HG03575 (cell line): Measurements from ENCODE around the gene STX10.

Experiments
- ATAC-seq: cut with Tn5 transposase; IDR thresholded peaks from one replicate; pipeline ENCODE4 v1.9.1; 2021; ENCODE audit not compliant: unreplicated experiment, insufficient number of reproducible peaks, low FRiP score; ENCODE audit errors: extremely low read depth

The STX10 gene

DNA sequence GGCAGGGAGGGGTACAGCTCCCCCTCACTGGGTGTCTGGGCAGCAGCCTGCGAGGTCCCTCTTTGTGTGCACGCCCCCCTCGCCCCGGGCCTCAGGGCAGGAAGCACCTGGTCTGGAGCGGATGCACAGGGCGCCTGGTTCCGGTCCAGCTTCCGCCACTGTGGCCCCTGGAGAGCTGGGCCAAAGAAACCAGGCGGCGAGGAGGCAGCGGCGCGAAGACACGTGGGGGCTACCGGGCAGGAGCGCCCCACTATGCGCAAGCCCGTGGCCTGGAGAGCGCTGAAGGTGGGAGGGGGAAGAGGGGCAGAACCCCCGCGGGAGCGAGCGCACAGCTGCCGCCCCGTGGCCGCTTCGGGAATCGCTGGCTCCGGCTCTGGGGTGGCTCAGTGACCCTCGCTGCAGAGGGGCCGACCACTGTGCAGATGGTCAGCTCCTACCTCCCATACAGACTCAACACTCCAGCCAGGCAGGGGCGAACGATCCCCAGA, 45.8 kb downstream of the STX10 start:
- ATAC-seq, result no peak

- ATAC-seq, result no peak
Observed at GRCh38 chr19:13103581-13104359, 46.4 kb downstream of the STX10 start.

- no peak for ATAC-seq
Observed at GRCh38 chr19:13102666-13103580, 47.3 kb downstream of the STX10 start, which contains the start of gene LYL1. Gene LYL1 (minus strand): TSS chr19:13102858. CDS start chr19:13101171, 1,687 bp downstream.

DNA sequence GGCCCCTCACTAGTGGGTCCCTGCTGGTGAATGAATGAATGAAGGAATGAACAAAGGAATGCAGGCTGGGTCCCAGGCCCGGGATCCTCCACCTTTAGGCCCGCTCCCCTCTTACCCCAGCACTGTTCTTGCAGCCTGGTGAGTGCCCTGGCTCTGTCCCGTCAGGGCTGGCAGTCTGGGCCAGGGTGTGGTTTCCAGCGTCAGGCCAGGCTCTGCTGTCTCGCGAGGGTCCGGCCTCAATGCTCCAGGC, 47.8 kb downstream of the STX10 start:
- no peak for ATAC-seq

GRCh38 chr19:13101590-13102415, 48.4 kb downstream of the STX10 start:
- ATAC-seq, result no peak

DNA sequence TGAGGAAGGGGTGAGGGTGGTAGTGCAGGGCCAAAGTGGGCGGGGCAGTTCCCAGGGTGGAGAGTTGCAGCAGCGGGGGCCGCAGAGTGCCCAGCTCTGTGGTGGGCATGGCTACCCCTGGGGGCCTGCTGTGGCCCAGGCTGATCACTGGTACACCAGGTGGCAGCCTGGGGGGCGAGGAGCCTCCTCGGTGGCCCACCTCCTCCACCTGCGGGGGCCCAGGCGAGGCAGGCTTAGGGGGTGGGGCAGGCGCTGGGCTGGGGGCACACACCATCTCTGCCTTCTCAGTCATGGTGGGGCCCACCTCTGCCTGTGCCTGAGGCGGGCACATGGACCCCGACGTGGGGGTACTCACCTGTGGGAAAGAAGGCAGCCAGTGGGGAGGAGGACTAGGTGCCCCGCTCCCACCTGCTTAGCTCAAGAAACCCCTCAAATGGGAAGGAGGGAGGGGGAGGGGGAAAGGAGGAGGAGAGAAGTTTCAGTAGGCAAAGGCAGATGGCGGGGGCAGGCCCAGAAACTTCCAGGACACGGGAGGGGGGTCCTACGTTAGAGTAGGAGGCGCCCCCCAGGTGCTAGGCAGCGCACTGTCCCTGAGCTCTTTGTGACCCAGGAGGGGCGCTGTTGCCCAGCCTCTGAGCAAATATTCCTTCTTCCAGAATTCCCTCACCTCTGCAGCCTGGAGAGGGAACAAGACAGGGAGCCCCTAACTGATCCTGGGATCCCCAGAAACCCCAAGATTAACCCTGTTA, 49.2 kb downstream of the STX10 start:
- no peak for ATAC-seq

DNA sequence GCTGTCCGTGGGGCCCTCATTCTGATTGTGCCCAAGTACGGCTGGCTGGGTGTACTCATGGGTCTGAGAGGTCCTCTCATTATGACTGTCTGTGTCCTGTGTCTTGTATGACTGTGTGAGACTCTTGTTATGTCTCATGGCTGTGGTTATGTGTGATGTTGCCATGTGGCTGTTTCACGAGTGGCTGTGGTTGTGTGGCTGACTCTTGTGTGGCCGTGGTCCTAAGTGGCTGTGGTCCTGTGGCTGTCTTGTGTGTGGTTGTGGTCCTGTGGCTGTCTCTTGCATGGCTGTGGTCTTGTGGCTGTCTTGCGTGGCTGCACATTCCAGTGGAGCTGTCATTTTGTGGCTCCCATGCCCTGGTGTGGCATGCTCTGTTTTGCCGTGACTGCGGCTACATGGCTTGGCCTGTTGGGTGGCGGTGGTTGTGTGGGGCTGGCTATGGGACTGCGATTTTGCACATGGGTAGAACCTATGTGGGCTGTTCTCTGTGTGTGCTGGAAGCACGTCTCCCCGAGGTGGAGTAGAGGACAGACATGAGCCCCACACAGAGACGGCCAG, 50.1 kb downstream of the STX10 start:
- no peak for ATAC-seq

- no peak for ATAC-seq
Observed at GRCh38 chr19:13099073-13099999, 50.8 kb downstream of the STX10 start.

GRCh38 chr19:13098277-13099072, 51.7 kb downstream of the STX10 start:
- no peak for ATAC-seq

- no peak for ATAC-seq
Observed at GRCh38 chr19:13097463-13098258, 52.5 kb downstream of the STX10 start.

GRCh38 chr19:13097033-13097462, 53.1 kb downstream of the STX10 start:
- ATAC-seq, result no peak

DNA sequence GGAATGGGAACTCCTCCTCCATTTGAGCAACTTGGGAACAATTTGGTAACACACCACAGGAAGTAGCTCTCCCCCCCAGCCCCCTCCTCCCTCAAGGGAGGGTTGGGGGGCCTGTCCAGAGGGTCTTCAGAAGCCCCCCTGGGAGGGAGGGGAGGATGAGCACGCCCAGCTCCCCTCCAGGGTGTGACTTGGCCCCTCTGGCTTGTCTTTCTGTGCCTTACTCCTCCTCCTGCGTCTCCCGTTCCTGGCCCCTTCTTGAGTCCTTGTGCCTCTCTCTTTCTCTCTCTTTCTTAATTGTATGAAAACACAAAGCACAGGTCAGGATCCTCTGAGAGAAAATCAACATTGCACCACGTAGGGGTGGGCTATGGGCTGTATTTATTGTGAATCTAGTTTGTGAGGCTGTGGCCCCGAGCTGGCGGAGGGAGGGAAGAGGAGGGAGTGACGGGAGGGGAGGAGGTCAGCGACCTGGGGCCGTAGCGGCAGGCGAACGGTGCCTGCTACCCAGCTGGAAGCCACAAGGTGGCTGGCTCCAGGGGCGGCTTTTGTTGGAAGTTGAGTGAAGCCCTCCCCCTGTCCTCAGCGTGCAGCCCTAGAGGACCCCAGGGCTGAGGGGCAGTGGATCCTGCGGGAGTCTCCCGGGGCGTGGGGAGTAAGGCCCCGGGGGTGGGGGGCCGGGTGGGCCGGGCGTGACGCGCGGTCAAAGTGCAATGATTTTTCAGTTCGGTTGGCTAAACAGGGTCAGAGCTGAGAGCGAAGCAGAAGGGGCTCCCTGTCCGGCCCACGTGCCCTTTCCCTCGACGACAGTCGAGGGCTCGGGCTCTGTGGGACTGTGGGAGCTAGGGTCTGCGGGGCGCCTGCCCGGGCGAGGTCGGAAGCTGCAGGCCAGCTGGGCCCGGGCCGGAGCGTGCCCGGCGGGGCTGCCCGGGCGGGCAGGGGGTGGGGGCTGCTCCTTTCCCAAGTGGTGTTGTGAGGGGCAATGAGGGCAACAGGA, 53.9 kb downstream of the STX10 start:
- no peak for ATAC-seq

DNA sequence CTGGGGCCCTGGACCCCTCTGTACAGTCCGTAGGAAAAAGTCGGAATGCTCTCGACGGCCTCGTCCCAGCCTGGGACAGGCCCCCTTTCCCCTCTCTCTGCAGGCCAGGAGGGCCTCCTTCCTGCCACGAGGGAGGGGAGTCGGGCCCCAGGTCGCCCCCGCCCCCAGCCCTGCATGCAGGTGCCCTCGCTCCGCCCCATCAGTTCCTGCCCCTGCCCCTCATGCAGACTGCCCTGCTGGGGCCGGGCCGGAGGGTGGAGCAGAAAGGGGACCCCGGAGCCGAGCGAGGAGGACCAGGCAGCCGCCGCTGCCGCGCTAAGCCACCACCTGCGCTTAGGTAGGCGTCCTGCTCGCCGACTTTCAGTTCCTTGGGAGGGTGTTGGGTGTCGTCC, 54.8 kb downstream of the STX10 start:
- no peak for ATAC-seq

DNA sequence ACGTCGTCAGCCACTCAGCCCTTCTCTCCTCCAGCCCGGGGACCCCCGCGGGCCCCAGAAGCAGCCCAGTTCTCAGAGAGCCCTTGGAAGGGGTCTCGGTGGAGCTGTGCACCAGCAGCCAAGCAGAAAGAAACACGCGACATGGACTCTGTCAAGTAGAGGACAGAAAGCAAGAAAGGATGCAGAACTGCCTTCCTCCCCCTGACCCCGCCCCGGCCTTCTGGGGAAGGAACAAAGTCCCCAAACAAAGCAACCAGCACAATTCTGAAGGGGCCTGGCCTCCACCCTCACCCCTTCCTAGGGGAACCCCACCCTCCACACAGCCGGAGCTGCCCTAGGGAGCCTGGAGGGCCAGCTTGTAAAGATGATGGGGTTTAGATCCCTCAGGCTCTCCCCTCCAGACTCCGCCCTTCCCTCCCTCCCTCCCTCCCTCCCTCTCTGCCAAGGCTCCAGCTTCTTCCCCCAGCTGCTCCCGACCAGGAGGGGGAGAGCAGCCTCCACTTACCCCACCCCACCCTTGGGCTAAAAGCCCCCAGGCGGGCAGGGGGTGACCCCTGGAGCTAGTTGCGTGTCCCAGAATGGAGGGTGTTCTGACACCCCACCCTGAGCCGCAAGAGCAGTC, 55.3 kb downstream of the STX10 start:
- no peak for ATAC-seq
